Adrenal gland (tissue), 12 donors: Measurements from ENCODE around the gene CTDSP2. TPM values are rescaled to one million over a fixed set of nuclear protein-coding genes. Genes with fewer than 3 reads are reported as not detected.

ENCODE experiments used
- DNase-seq, 7 donors: peaks; one replicate each; pipeline ENCODE4 v3.0.0-alpha.2; 2019 to 2020
- H3K27ac ChIP-seq, 5 donors: fragments of 200-600 bp; sonication (generic) in 4 of 5; 1 replicate in 3 of 5; 2 replicates in 2 of 5; pipeline versions ENCODE4 v1.5.1 to v1.8.0; 2016 to 2020; ENCODE audit warnings: mild to moderate bottlenecking in 1 of 5
- H3K27me3 ChIP-seq: fragments of 200-600 bp; 2 replicates; pipeline ENCODE4 v1.8.0; 2021
- H3K36me3 ChIP-seq, 2 donors: fragments of 200-600 bp; replicated peaks in 1 of 2; 1 replicate in 1 of 2; 2 replicates in 1 of 2; pipeline versions ENCODE4 v1.5.1 to v1.8.0; 2018 to 2022
- H3K4me1 ChIP-seq, 2 donors: fragments of 200-600 bp; replicated peaks in 1 of 2; 1 replicate in 1 of 2; 2 replicates in 1 of 2; pipeline versions ENCODE4 v1.5.1 to v1.8.0; 2018 to 2021
- H3K4me3 ChIP-seq, 4 donors: fragments of 200-600 bp; sonication (generic) in 3 of 4; one replicate each; pipeline ENCODE4 v1.5.1; 2016 to 2018
- H3K9me3 ChIP-seq, 3 donors: fragments of 200-600 bp; sonication (generic) in 1 of 3; replicated peaks in 1 of 3; 1 replicate in 2 of 3; 2 replicates in 1 of 3; pipeline versions ENCODE4 v1.5.1 to v1.8.0; 2016 to 2021
- CTCF ChIP-seq, 6 experiments: fragments of 450-650 bp in 4 of 6; fragments of 200-600 bp in 2 of 6; sonication (generic) in 1 of 6; IDR thresholded peaks; 1 replicate in 5 of 6; 2 replicates in 1 of 6; pipeline versions ENCODE4 v1.5.1 to v1.8.0; 2016 to 2021; ENCODE audit warnings: antibody characterized with exemption in 6 of 6, mild to moderate bottlenecking in 2 of 6, moderate library complexity in 1 of 6
- POLR2A ChIP-seq, 2 donors: fragments of 450-650 bp; IDR thresholded peaks; one replicate each; pipeline ENCODE4 v1.6.1; 2017; ENCODE audit warnings: antibody characterized with exemption in 2 of 2, mild to moderate bottlenecking in 2 of 2, moderate library complexity in 1 of 2
- WGBS, 4 donors: extraction: QIAGEN DNeasy Blood & Tissue Kit in 2 of 4; methylation state at CpG; one replicate each; pipeline versions ENCODE4 v1.1.5 to v1.1.7; 2013 to 2017; 5-methylcytosine and 5-hydroxymethylcytosine counted together
- intact Hi-C, 2 donors: fragments of 100-400 bp; cut with DNase I; formaldehyde crosslinking; loops; one replicate each; pipeline versions ENCODE4 v1.14.1 to v1.15.0; 2022 to 2023
- polyA plus RNA-seq, 3 donors: library from polyadenylated mRNA; stranded (reverse); fragments of 200-250 nt in 2 of 3; fragments of 350-450 nt in 1 of 3; fragmentation: Illumina TruSeq in 1 of 3; extraction: RNeasy Lipid Tissue Mini Kit (QIAGEN cat#74804) in 1 of 3; gene quantifications; one replicate each; pipeline ENCODE4 v1.2.3, GENCODE V29; 2013 to 2014
- total RNA-seq, 9 donors: library from RNA; depleted of rRNA in 4 of 9; stranded (reverse); fragments of >200 nt in 4 of 9; fragments of 120-200 nt in 1 of 9; fragmentation: NEBNext Ultra II Directional in 1 of 9; extraction: Animal tissue kit (Norgen Biotek cat#: 25700) in 1 of 9; gene quantifications; one replicate each; pipeline versions ENCODE4 v1.1.0 to v1.2.4, GENCODE V29; 2013 to 2023
- donor health status: healthy with polysubstance abuse.
- donor health status: Bipolar disorder and iron deficiency.
- donor health status: DM: yes; HTN: yes; CAD: no.
- donor health status: DM: no; HTN: no; CAD: no.
- donor health status: DM: no; HTN: no; CAD: no.
- donor health status: DM: yes; HTN: yes; CAD: no.

CTDSP2 gene
- total and polyA plus RNA-seq, 12 donors: 42.9 to 275 (median 192) TPM

GRCh38 chr12:57817261-57817989 lies 29.1 kb downstream of the CTDSP2 start:
- H3K4me1 ChIP-seq: peaks cover 12 to 41% of the 10 kb centered on the region in 2 donors
- no peaks in the 10 kb centered on the region for H3K9me3 ChIP-seq
- intact Hi-C loops: no loop called here
- peaks cover 0 to 52% of the 10 kb centered on the region in 2 donors for H3K36me3 ChIP-seq
- 75 to 82% (median 78%) methylated on average over 5 to 8 of the region's 8 CpGs for WGBS, 4 donors
- peak overlapping the region in 2 of 5 donors; percentile 53 to 70 for H3K27ac ChIP-seq
- no peaks in the 10 kb centered on the region for H3K27me3 ChIP-seq
- DNase-seq: no peak
- TF ChIP-seq CTCF (IDR thresholded peaks at IDR 0.05): no peak
- no peak for TF ChIP-seq POLR2A (IDR thresholded peaks at IDR 0.05)
- H3K4me3 ChIP-seq: no peak overlapping the region

DNA sequence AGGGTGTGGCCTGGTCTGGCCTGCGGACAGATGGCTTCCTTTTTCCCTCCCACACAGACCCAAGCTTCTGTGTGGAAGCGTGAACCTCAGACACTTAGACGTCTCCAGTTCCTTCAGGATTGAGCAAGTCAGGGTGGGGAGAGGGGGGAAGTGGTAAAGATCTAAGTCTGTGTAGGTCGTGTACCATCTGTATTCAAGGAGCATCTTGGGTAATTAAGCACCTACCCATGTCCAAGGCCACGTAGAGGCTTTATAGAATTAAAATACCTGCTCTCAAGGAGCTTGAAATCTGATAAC lies 29.7 kb downstream of the CTDSP2 start:
- DNase-seq: peak in 2 of 7 donors; percentile 58 to 59
- 35 to 48% (median 44%) methylated on average over 5 of the region's 5 CpGs for WGBS, 4 donors

GRCh38 chr12:57816001-57816854 lies 30.3 kb downstream of the CTDSP2 start:
- WGBS, 4 donors: 39 to 56% (median 49%) methylated on average over 2 to 3 of the region's 3 CpGs
- H3K4me1 ChIP-seq: peaks cover 12 to 41% of the 10 kb centered on the region in 2 donors
- no peak for DNase-seq
- TF ChIP-seq CTCF (IDR thresholded peaks at IDR 0.05): no peak
- intact Hi-C loops: no loop called here
- H3K36me3 ChIP-seq: peaks cover 0 to 46% of the 10 kb centered on the region in 2 donors
- no peaks in the 10 kb centered on the region for H3K27me3 ChIP-seq
- H3K27ac ChIP-seq: peak overlapping the region in 2 of 5 donors; percentile 53 to 70
- no peaks in the 10 kb centered on the region for H3K9me3 ChIP-seq
- no peak overlapping the region for H3K4me3 ChIP-seq

More for the DNA sequence above, 29.7 kb downstream of the CTDSP2 start:
- Histone ChIP-seq H3K9me3 (no peaks in the 10 kb centered on the region), H3K27me3 (no peaks in the 10 kb centered on the region), H3K4me3 (no peak overlapping the region), H3K27ac (peak overlapping the region in 2 of 5 donors; percentile 53 to 70), H3K36me3 (peaks cover 0 to 46% of the 10 kb centered on the region in 2 donors), H3K4me1 (peaks cover 12 to 41% of the 10 kb centered on the region in 2 donors)
- intact Hi-C loops: no loop called here
- TF ChIP-seq POLR2A (IDR thresholded peaks at IDR 0.05) (no peak), CTCF (IDR thresholded peaks at IDR 0.05) (no peak)

GRCh38 chr12:57815177-57816000 lies 31.1 kb downstream of the CTDSP2 start:
- Histone ChIP-seq H3K27me3 (no peaks in the 10 kb centered on the region), H3K4me3 (no peak overlapping the region), H3K9me3 (no peaks in the 10 kb centered on the region), H3K27ac (peak overlapping the region in 2 of 5 donors; percentile 26 to 30), H3K4me1 (peaks cover 12 to 41% of the 10 kb centered on the region in 2 donors), H3K36me3 (peaks cover 0 to 46% of the 10 kb centered on the region in 2 donors)
- WGBS, 4 donors: 69 to 84% (median 82%) methylated on average over 11 to 13 of the region's 13 CpGs
- DNase-seq: no peak
- TF ChIP-seq POLR2A (IDR thresholded peaks at IDR 0.05): peak in 1 of 2 donors; percentile 5
- no peak for TF ChIP-seq CTCF (IDR thresholded peaks at IDR 0.05)
- intact Hi-C loops: no loop called here
